Prostate gland (tissue), 2 donors: ENCODE data around the gene GPATCH8. TPM values are rescaled to one million over a fixed set of nuclear protein-coding genes. Genes with fewer than 3 reads are reported as not detected.

Experiments used
- DNase-seq: peaks from one replicate; pipeline ENCODE4 v3.0.0-alpha.2; 2019; ENCODE audit warnings: low spot score
- H3K27ac ChIP-seq, 2 donors: fragments of 200-600 bp; sonication (generic); 2 replicates each; pipeline ENCODE4 v1.5.1; 2017 to 2019
- H3K27me3 ChIP-seq: fragments of 200-600 bp; sonication (generic); replicated peaks from 2 replicates; pipeline ENCODE4 v1.5.1; 2019; ENCODE audit not compliant: insufficient read depth
- H3K36me3 ChIP-seq, 2 donors: fragments of 200-600 bp; sonication (generic); 1 replicate in 1 of 2; 2 replicates in 1 of 2; pipeline versions ENCODE4 v1.5.1 to v1.8.1; 2017 to 2019
- H3K4me1 ChIP-seq: fragments of 200-600 bp; sonication (generic); replicated peaks from 2 replicates; pipeline ENCODE4 v1.5.1; 2019
- H3K4me3 ChIP-seq, 2 donors: fragments of 200-600 bp; sonication (generic); 2 replicates each; pipeline ENCODE4 v1.5.1; 2017 to 2019
- H3K9me3 ChIP-seq: fragments of 200-600 bp; sonication (generic); 2 replicates; pipeline ENCODE4 v1.5.1; 2017
- CTCF ChIP-seq, 4 experiments: fragments of 200-600 bp in 2 of 4; fragments of 450-650 bp in 2 of 4; sonication (generic) in 2 of 4; IDR thresholded peaks; 1 replicate in 3 of 4; 2 replicates in 1 of 4; pipeline ENCODE4 v1.5.1; 2016 to 2019; ENCODE audit warnings: antibody characterized with exemption in 4 of 4, mild to moderate bottlenecking in 2 of 4, moderate library complexity in 2 of 4
- POLR2A ChIP-seq: fragments of 450-650 bp; IDR thresholded peaks from one replicate; pipeline ENCODE4 v1.6.1; 2016; ENCODE audit warnings: antibody characterized with exemption, mild to moderate bottlenecking
- POLR2AphosphoS5 ChIP-seq: sonication (generic); formaldehyde crosslinking; IDR thresholded peaks from one replicate; pipeline ENCODE4 v1.6.1; 2017; ENCODE audit warnings: antibody characterized with exemption
- WGBS: methylation state at CpG from one replicate; pipeline ENCODE4 v1.1.5; 2018; 5-methylcytosine and 5-hydroxymethylcytosine counted together
- intact Hi-C: fragments of 100-400 bp; cut with DNase I; formaldehyde crosslinking; loops from one replicate; pipeline ENCODE4 v1.14.2; 2022
- total RNA-seq, 2 donors: library from RNA; depleted of rRNA; stranded (reverse); fragments of >200 nt; gene quantifications; one replicate each; pipeline ENCODE4 v1.1.0, GENCODE V29; 2016

Gene GPATCH8
- total RNA-seq, 2 donors from 2014 or later, result 25.2 to 42.8 TPM

GRCh38 chr17:44360144-44360533 is 143.1 kb downstream of the GPATCH8 start:
- no peak overlapping the region for H3K27ac ChIP-seq
- no peaks in the 10 kb centered on the region for H3K36me3 ChIP-seq
- intact Hi-C loops, result no loop called here
- WGBS, result 66% methylated on average over 6 of the region's 6 CpGs
- DNase-seq, result no peak
- no peaks in the 10 kb centered on the region for H3K27me3 ChIP-seq
- no peaks in the 10 kb centered on the region for H3K9me3 ChIP-seq
- TF ChIP-seq POLR2AphosphoS5 (no peak), CTCF (IDR thresholded peaks at IDR 0.05) (no peak), POLR2A (no peak)
- no peak overlapping the region for H3K4me3 ChIP-seq
- no peaks in the 10 kb centered on the region for H3K4me1 ChIP-seq

- no peak for DNase-seq
- no peaks in the 10 kb centered on the region for H3K27me3 ChIP-seq
- no peaks in the 10 kb centered on the region for H3K36me3 ChIP-seq
- TF ChIP-seq CTCF (IDR thresholded peaks at IDR 0.05) (no peak), POLR2AphosphoS5 (no peak), POLR2A (no peak)
- no peak overlapping the region for H3K27ac ChIP-seq
- intact Hi-C loops, result no loop called here
- H3K4me3 ChIP-seq, result no peak overlapping the region
- H3K9me3 ChIP-seq, result no peaks in the 10 kb centered on the region
- whole genome bisulfite sequencing, result 92% methylated on average over 14 of the region's 14 CpGs
- H3K4me1 ChIP-seq, result no peaks in the 10 kb centered on the region
Observed at GRCh38 chr17:44359458-44360143, 143.6 kb downstream of the GPATCH8 start.

- H3K36me3 ChIP-seq, result no peaks in the 10 kb centered on the region
- H3K27me3 ChIP-seq, result no peaks in the 10 kb centered on the region
- H3K4me1 ChIP-seq, result no peaks in the 10 kb centered on the region
- DNase-seq, result no peak
- H3K4me3 ChIP-seq, result no peak overlapping the region
- WGBS, result 82% methylated on average over 6 of the region's 6 CpGs
- intact Hi-C loops, result no loop called here
- H3K9me3 ChIP-seq, result no peaks in the 10 kb centered on the region
- TF ChIP-seq CTCF (IDR thresholded peaks at IDR 0.05), result no peak
- TF ChIP-seq POLR2AphosphoS5, result no peak
- TF ChIP-seq POLR2A, result no peak
- no peak overlapping the region for H3K27ac ChIP-seq
Observed at GRCh38 chr17:44359006-44359405, 144.2 kb downstream of the GPATCH8 start.

- no peaks in the 10 kb centered on the region for H3K36me3 ChIP-seq
- no peaks in the 10 kb centered on the region for H3K27me3 ChIP-seq
- intact Hi-C loops, result no loop called here
- WGBS, result 90% methylated on average over 9 of the region's 9 CpGs
- H3K4me1 ChIP-seq, result no peaks in the 10 kb centered on the region
- no peak for TF ChIP-seq POLR2AphosphoS5
- TF ChIP-seq CTCF (IDR thresholded peaks at IDR 0.05), result no peak
- no peak for TF ChIP-seq POLR2A
- no peaks in the 10 kb centered on the region for H3K9me3 ChIP-seq
- no peak overlapping the region for H3K27ac ChIP-seq
- DNase-seq, result no peak
- no peak overlapping the region for H3K4me3 ChIP-seq
Observed at GRCh38 chr17:44358066-44358465, 145.1 kb downstream of the GPATCH8 start.

GRCh38 chr17:44356241-44356640 is 147.0 kb downstream of the GPATCH8 start:
- intact Hi-C loops, result no loop called here
- peaks cover 5 to 6% of the 10 kb centered on the region in 2 donors for H3K36me3 ChIP-seq
- no peak overlapping the region for H3K27ac ChIP-seq
- DNase-seq, result no peak
- H3K4me1 ChIP-seq, result no peaks in the 10 kb centered on the region
- H3K9me3 ChIP-seq, result no peaks in the 10 kb centered on the region
- H3K27me3 ChIP-seq, result no peaks in the 10 kb centered on the region
- no peak overlapping the region for H3K4me3 ChIP-seq
- WGBS, result 82% methylated on average over 8 of the region's 11 CpGs
- no peak for TF ChIP-seq POLR2AphosphoS5
- no peak for TF ChIP-seq CTCF (IDR thresholded peaks at IDR 0.05)
- no peak for TF ChIP-seq POLR2A
